Astrocyte of the hippocampus (primary cell): ENCODE results near the gene OBSCN.

Source experiments
- DNase-seq: peaks from one replicate; pipeline ENCODE4 v3.0.0; 2011; ENCODE audit warnings: low read depth, low spot score

Gene OBSCN

DNA sequence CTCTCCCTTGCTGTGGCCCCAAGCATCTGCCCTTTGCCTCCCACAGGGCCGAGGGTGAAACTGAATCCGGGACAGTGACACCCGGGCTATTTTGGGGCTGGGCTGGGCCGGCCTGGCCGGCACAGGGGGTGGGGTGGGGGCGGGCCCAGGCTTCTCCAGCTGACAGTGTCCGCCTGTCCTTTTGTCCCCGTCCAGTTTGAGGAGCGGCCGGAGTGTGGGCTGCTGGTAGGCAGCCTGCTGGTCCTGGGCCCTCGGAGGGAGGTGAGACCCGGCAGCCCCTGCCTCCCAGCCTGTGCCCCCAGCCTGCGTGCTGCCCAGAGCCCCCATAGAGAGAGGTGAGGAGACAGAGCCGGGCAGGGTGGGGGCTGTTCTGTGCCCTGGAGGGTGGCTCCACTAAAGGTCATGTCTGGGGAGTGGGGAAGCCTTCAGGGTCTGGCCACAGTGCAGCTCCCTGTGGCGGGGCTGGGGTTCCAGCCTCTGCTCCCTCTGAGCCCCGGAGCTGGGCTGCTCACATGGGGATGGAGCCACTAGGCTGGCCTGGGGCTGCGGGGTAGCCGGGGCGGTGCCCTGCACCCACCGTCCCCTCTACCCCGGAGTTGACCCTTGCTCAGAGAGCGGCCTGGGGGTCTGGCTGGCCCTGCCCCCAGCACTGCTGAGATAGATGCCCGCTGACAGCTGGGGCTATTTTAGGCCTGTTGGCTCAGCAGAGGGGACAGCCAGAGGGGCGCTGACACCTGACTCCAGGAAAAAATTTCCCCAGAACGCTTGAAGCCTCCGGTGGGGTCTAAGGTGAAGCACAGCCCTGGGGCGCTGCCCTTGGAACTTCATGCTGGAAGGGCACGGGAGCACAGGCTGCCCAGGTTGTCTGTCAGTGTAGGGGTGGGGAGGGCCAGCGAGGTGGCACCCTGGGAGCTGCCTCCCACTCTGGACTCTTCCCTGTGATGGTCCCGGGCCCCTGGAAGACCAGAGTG is at the start of gene OBSCN:
OBSCN (plus strand) TSS at position 194 of the 971 bp plus-strand sequence. CDS start 3,740 bp downstream, outside the sequence.
- no peak for DNase-seq

DNA sequence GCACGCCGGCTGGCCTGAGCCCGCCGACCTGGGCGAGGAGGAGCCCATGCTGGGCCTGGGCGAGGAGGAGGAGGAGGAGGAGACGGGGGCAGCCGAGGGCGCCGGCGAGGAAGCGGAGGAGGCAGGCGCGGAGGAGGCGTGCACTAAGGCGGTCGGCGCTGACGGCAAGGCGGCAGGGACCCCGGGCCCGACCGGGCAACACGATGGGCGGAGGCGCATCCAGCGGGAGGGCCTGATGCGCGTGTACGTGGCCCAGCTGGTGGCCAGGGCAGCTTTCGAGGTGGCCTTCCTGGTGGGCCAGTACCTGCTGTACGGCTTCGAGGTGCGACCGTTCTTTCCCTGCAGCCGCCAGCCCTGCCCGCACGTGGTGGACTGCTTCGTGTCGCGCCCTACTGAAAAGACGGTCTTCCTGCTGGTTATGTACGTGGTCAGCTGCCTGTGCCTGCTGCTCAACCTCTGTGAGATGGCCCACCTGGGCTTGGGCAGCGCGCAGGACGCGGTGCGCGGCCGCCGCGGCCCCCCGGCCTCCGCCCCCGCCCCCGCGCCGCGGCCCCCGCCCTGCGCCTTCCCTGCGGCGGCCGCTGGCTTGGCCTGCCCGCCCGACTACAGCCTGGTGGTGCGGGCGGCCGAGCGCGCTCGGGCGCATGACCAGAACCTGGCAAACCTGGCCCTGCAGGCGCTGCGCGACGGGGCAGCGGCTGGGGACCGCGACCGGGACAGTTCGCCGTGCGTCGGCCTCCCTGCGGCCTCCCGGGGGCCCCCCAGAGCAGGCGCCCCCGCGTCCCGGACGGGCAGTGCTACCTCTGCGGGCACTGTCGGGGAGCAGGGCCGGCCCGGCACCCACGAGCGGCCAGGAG is 49.5 kb upstream of the OBSCN start:
- no peak for DNase-seq

DNA sequence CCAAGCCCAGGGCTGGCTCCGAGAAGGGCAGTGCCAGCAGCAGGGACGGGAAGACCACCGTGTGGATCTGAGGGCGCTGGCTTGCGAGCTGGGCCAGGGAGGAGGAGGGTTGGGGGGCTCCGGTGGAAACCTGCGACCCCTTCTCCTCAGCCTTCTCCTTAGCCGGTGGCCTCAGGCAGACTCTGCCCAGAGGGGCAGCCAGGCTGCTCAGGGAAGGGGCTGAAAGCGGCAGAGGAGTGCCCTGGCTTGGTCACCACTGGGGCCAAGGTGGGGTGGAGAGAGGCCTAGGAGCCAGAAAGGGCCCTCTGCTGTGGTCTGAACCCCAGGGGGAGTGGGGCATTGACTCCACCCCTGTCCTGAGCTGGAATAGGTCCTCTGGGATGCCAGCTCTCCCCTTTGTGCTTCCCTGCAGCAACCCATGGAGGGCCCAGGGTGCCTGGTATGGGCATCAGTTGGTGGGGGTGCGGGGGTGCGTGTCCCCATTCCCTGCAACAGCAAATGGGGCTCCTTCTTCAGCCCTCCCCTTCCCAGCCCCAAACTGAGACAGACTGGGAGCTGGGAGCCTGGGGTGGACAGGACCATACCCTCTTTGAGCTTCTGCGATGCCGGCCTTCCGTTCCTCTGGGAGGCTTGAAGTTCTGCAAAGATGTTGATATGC is 48.7 kb upstream of the OBSCN start:
- DNase-seq: no peak

DNA sequence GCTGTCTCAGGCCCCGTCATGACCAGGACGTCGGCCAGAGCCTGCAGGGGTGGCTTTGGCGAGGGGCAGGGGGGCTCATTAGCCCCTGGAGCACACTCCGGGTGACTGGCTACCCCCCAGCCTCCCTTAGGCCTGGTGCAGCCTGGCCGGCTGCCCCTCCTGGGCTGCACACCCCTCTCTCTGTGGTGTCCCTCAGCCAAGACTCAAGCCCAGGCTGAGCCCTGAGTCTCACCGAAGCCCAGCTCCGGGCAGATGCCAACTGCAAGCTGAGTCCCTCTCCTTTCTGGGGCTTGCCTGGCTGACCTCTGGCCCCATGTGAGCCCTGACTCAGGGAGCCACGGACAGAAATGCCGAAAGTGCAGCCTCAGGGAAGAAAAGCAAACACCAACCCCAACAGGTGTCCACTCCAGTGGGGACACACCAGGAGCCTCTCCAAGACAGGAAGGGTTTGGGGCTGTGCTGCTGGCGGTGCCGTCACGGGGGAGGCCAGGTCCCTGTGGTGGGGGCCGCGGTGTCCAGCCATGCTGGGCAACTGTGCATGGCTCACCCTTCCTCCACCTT is 47.6 kb upstream of the OBSCN start:
- DNase-seq: no peak

GRCh38 chr1:228161362-228161761 is 46.5 kb upstream of the OBSCN start:
- no peak for DNase-seq

DNA sequence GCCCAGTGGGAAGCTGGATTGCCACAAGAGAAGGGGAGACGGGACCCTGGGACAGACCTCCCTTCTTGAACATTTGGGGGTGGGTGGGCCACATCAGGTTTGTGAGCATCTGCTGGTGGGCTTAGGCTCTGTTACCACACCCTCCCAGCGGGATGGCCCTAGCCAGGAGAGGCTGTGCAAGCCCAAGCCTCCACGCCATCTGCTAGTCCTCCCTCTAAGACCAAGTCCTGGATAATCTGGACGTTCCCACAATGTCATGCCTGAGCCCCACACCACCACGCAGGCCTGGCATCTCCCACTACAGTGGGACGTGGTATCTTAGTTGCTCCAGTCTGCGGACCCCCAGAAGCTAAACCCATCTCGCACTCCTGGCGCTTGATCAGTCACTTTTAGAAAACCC is 46.0 kb upstream of the OBSCN start:
- DNase-seq: no peak

GRCh38 chr1:228162286-228163006 is 45.4 kb upstream of the OBSCN start:
- DNase-seq: no peak

DNA sequence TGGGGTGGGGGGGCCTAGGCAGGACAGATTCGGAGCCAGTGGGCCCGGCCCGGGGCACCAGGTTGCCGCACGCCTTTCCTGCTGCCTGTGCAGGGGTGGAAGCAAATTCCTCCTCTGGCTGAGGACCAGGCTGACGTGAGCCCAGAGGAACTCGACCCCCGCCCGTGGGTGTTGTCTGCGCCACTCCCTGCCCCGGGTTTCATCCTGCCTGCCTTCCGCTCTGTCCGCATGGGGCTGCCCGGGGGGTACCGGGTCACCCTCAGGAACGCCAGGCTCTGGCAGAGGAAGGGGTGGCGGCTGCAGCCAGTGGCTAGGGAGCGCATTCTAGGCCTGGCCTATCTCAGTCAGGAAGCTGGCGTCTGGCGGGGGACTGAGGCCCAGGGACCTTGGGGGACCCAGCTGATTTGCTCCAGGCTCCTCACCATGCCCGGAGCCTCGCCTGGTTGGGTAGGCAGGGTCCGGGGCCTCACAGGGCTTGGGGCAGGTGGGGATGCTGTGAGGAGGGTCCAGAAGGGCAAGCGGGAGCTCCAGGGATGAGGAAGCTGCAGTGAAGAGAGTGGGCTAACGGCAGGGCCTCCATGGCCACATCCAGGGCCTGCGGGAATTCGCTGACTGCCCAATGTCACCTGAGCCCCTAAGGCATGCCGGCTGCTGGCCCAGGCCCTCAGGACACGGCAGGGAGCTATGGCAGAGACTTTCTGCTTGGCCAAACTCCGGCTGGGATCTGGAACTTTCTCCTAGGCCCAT is 44.7 kb upstream of the OBSCN start:
- peak; percentile 32 for DNase-seq

DNA sequence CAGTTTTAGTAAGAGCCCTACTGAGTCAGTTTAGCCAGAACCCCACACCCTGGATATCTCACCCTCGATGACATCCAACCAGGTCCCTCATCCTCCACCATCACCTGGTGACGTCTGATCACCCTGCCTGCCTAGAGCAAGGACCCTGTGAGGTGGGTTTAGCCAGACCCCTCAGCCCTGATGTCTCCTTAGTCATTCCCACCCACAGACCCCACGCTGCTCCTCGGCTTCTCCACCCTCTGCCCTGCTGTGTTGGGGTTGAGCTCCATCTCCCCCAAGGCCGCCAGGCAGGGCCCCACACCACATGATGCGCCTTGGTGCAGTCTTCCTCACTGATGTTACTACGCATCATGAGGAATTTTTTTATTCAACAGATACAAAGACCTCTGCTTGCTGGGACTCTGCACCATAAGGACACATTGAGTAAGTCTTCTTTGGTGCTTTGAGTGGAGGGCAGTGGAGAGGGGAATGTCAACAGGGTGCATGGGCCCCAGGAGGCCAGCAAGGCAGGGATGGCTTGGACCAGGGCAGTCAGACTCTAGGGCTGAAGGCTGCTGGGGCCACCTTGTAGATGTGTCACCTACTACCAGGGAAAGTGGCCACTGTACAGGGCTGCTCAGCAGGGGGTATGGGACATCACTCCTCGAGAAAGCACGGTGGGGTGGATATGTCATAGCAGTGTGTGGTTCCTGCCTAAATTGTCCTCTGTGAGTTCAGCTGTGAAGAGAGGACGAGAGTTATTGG is 43.9 kb upstream of the OBSCN start:
- no peak for DNase-seq

GRCh38 chr1:228164561-228165371 is 43.1 kb upstream of the OBSCN start:
- no peak for DNase-seq

DNA sequence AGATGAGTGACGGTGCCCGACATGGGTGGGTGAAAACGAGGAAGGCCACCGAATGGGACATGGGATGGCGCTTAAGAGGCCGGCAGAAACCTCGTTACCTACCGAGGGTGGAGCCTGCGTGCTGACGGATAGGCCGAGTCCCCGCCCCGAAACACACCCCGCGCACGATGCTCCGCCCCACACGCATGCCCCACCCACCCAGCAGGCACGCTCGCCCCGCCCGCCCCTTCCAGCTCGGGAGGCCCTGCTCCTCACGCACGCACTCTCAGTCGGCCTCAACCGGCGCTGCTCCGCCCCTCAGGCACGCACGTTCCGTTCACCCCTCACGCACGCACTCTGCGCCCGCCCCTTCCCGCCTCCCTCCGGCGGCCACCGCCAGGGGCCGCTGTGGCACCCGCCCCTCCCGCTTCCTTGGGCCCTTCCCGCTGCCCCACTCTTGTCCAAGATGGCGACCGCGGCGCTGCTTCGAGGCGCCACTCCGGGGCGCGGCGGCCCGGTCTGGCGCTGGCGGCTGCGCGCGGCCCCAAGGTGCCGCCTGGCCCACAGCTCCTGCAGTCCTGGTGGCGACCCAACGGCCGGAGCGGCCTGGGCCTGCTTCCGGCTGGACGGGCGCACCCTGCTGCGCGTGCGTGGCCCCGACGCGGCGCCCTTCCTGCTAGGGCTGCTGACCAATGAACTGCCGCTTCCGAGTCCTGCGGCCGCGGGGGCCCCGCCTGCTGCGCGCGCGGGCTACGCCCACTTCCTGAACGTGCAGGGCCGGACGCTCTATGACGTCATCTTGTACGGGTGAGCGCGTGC is 42.3 kb upstream of the OBSCN start, which contains the start of gene IBA57:
IBA57 (plus strand) TSS at position 433 of the 798 bp plus-strand sequence; CDS start at position 446, 13 bp downstream.
- peak; percentile 100 for DNase-seq

GRCh38 chr1:228166170-228166936 is 41.5 kb upstream of the OBSCN start:
- DNase-seq: peak; percentile 76

DNA sequence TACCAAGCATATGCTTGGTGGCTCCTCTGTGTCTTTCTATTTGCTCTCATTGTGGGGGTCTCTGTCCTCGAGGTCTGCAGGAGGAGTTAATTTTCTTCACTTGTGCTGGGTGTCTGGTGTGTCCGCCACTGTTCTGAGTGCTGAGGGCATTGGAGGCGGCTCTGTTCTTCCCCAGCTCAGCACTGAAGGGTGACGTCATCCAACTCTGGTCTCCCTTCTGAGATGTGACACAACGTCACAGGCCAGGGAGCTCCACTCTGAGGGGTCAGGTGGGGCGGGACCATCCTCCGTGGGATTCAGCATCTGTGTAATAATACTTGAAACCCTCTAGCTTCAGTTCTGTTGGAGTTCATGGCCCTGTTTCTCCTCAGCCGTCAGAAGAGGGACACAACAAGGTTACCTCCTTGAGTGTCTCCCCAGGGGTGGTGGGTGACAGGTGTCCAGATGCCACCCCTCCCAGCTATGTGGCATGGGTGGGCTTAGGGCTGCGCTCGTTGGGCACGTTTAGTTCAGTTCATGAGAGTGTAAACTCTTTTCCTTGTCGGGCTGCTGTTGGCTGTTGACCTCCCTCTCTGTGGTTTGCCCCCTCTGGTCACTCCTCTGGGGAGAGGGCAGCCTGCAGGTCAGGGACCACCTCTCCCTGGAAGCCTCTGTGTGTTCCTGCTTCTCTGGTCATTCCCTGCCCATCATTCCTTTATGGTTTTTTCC is 39.1 kb upstream of the OBSCN start:
- DNase-seq: no peak

- no peak for DNase-seq
These were observed 38.5 kb upstream of the OBSCN start for GRCh38 chr1:228169345-228169744.

GRCh38 chr1:228170666-228171065 is 37.2 kb upstream of the OBSCN start:
- no peak for DNase-seq

- DNase-seq: no peak
These were observed 36.5 kb upstream of the OBSCN start for GRCh38 chr1:228171221-228171891.
